Urinary bladder (tissue), 4 donors: ENCODE measurements around the gene MLPH. TPM values are rescaled to one million over a fixed set of nuclear protein-coding genes. Genes with fewer than 3 reads are reported as not detected.

Source experiments
- DNase-seq: peaks from one replicate; pipeline ENCODE4 v3.0.0-alpha.2; 2015; ENCODE audit errors: extremely low spot score
- H3K27ac ChIP-seq: one replicate; pipeline ENCODE4 v1.5.1; 2013; ENCODE audit warnings: low read depth, mild to moderate bottlenecking, moderate library complexity
- H3K36me3 ChIP-seq: one replicate; pipeline ENCODE4 v1.6.1; 2013; ENCODE audit warnings: mild to moderate bottlenecking, moderate library complexity; ENCODE audit not compliant: insufficient read depth
- H3K4me1 ChIP-seq: one replicate; pipeline ENCODE4 v1.6.1; 2013; ENCODE audit warnings: mild to moderate bottlenecking, moderate library complexity; ENCODE audit not compliant: insufficient read depth
- H3K4me3 ChIP-seq: one replicate; pipeline ENCODE4 v1.5.1; 2013; ENCODE audit warnings: low read depth, low read length
- WGBS: extraction: QIAGEN DNeasy Blood & Tissue Kit; methylation state at CpG from one replicate; pipeline ENCODE4 v1.1.7; 2013; 5-methylcytosine and 5-hydroxymethylcytosine counted together
- polyA plus RNA-seq: library from polyadenylated mRNA; stranded (reverse); fragments of 200-250 nt; gene quantifications from one replicate; pipeline ENCODE4 v1.2.3, GENCODE V29; 2013
- total RNA-seq: library from RNA; depleted of rRNA; stranded (reverse); fragments of >200 nt; gene quantifications from one replicate; pipeline ENCODE4 v1.2.3, GENCODE V29; 2014
- donor health status: healthy with polysubstance abuse.
- donor health status: healthy.

The MLPH gene
- total and polyA plus RNA-seq, 2 donors, result 11.7 to 14.2 TPM

- no peak overlapping the region for H3K27ac ChIP-seq
- WGBS, result 78% methylated on average over 6 of the region's 6 CpGs
- H3K36me3 ChIP-seq, result no peaks in the 10 kb centered on the region
- DNase-seq, result no peak
- H3K4me1 ChIP-seq, result no peaks in the 10 kb centered on the region
- H3K4me3 ChIP-seq, result no peak overlapping the region
Observed at GRCh38 chr2:237490795-237491194, 3.7 kb downstream of the MLPH start.

DNA sequence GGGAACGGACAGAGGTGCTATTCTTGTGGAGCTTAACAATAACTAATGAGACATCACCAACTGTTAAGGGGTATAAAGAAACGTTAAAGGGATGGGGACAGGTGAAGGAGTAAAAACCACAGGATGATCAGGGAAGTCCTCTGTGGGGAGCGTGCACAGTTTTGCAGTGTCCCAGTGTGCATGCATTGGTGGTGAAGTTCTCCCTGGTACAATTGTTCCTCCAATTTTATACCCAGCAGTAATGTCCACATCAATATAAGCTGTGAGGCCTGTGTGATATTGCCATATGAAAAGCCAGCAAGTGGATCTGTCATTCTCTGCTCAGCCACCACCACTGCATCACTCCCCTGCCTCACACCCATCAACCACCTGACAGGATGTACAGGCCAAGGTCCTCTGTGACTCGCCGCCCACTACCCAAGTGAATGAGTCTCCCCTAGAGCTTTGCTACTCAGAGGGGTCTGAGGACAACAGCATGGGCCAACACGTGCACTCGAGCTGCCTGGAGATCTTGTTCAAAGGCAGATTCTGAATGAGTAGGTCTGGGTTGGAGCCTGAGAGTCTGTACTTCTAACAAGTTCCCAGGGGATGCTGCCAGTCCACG, 4.6 kb downstream of the MLPH start:
- WGBS, result 87% methylated on average over 8 of the region's 8 CpGs
- no peak overlapping the region for H3K27ac ChIP-seq
- DNase-seq, result no peak

GRCh38 chr2:237492137-237492890, 5.3 kb downstream of the MLPH start:
- Histone ChIP-seq H3K4me3 (no peak overlapping the region), H3K27ac (no peak overlapping the region), H3K36me3 (no peaks in the 10 kb centered on the region), H3K4me1 (no peaks in the 10 kb centered on the region)
- WGBS, result 88% methylated on average over 6 of the region's 6 CpGs
- DNase-seq, result no peak

More for the DNA sequence above, 4.6 kb downstream of the MLPH start:
- Histone ChIP-seq H3K36me3 (no peaks in the 10 kb centered on the region), H3K4me1 (no peaks in the 10 kb centered on the region), H3K4me3 (no peak overlapping the region)

DNA sequence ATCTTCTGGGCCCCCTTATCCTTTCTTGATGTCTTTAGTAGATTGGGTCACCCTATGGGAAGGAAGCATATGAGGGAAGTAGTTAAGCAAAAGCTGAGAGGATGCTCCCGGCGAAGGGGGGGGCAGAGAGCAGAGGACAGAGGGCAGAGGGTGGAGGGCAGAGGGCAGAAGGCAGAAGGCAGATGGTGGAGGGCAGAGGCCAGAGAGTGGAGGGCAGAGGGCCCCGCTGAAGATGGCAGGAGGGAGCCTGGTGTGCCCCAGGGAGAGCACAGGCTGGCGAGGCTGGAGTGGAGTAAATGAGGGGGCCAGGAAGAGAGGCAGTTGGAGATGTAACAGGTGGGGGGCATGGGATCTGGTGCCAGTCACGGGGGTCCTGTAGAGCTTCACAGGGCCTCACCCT, 7.0 kb downstream of the MLPH start:
- Histone ChIP-seq H3K4me3 (no peak overlapping the region), H3K36me3 (no peaks in the 10 kb centered on the region), H3K27ac (no peak overlapping the region), H3K4me1 (no peaks in the 10 kb centered on the region)
- no peak for DNase-seq
- 76% methylated on average over 5 of the region's 5 CpGs for WGBS

- Histone ChIP-seq H3K4me3 (no peak overlapping the region), H3K4me1 (no peaks in the 10 kb centered on the region), H3K36me3 (no peaks in the 10 kb centered on the region), H3K27ac (no peak overlapping the region)
- no peak for DNase-seq
- WGBS, result 88% methylated on average over 21 of the region's 21 CpGs
Observed at GRCh38 chr2:237495521-237496117, 8.6 kb downstream of the MLPH start.

- H3K27ac ChIP-seq, result no peak overlapping the region
- no peak overlapping the region for H3K4me3 ChIP-seq
- H3K36me3 ChIP-seq, result no peaks in the 10 kb centered on the region
- no peak for DNase-seq
- 69% methylated on average over 8 of the region's 8 CpGs for WGBS
- no peaks in the 10 kb centered on the region for H3K4me1 ChIP-seq
Observed at GRCh38 chr2:237496428-237496827, 9.4 kb downstream of the MLPH start.

GRCh38 chr2:237497009-237497837, 10.2 kb downstream of the MLPH start:
- 72% methylated on average over 23 of the region's 23 CpGs for WGBS

DNA sequence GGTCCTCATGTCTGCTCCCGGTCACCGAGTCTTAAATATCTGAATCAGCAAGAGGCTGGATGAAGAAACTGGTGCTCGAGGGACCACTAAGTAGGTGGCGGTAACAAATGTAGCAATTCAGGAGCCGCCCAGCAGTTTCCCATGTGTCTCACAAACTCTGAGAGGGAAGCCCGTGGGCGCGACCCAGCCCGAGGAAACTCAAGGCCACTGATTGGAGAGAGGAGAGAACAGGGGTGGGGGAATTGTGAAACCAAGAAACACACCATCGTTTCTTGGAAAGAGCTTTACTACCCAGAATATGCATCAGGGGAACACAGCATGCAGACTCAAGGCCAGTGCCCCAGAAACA, 10.8 kb downstream of the MLPH start:
- no peaks in the 10 kb centered on the region for H3K4me1 ChIP-seq
- no peak overlapping the region for H3K4me3 ChIP-seq
- no peak overlapping the region for H3K27ac ChIP-seq
- no peaks in the 10 kb centered on the region for H3K36me3 ChIP-seq
- DNase-seq, result no peak
- WGBS, result 61% methylated on average over 10 of the region's 10 CpGs

More at GRCh38 chr2:237497009-237497837, 10.2 kb downstream of the MLPH start:
- Histone ChIP-seq H3K27ac (no peak overlapping the region), H3K4me1 (no peaks in the 10 kb centered on the region), H3K4me3 (no peak overlapping the region), H3K36me3 (no peaks in the 10 kb centered on the region)
- DNase-seq, result no peak

GRCh38 chr2:237498341-237498740, 11.3 kb downstream of the MLPH start:
- no peaks in the 10 kb centered on the region for H3K4me1 ChIP-seq
- 63% methylated on average over 11 of the region's 11 CpGs for WGBS
- DNase-seq, result no peak
- H3K36me3 ChIP-seq, result no peaks in the 10 kb centered on the region
- H3K27ac ChIP-seq, result no peak overlapping the region
- H3K4me3 ChIP-seq, result no peak overlapping the region

GRCh38 chr2:237500681-237501424, 13.8 kb downstream of the MLPH start:
- Histone ChIP-seq H3K4me1 (no peaks in the 10 kb centered on the region), H3K4me3 (no peak overlapping the region), H3K27ac (peak overlapping the region; percentile 50), H3K36me3 (no peaks in the 10 kb centered on the region)
- WGBS, result 53% methylated on average over 13 of the region's 13 CpGs
- no peak for DNase-seq

DNA sequence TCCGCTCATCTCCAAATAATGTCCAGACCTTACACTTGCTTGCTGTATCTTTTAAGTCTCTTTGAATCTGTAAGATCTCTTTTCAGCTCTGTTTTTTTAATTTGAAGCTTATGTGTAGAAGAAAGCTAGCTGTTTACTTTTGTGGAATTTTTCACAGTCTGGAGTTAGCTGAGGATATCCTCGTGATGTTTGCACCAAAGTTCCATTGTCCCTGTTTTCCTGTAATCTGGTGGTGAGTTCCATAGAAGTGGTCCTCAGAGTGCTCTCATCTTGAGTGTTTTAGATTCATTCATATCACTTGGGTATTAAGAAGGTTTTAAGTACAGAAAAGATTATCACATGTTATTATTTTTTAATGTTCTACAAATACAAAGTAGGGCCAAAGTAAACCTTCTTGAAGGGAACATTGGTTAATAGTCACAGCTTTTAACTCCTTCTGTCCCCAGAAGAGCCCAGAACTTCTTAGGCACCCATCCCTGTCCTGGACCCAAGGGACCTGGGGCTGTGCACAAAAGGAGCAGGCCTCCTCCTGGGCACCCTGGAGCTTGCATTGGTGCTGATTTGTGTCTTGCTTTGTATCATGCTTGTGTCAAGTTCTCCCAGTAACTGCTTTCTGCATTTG, 15.0 kb downstream of the MLPH start:
- no peak overlapping the region for H3K27ac ChIP-seq
- H3K36me3 ChIP-seq, result no peaks in the 10 kb centered on the region
- no peak overlapping the region for H3K4me3 ChIP-seq
- DNase-seq, result no peak
- 78% methylated on average over 2 of the region's 2 CpGs for WGBS
- no peaks in the 10 kb centered on the region for H3K4me1 ChIP-seq

- H3K4me3 ChIP-seq, result no peak overlapping the region
- no peaks in the 10 kb centered on the region for H3K36me3 ChIP-seq
- no peak for DNase-seq
- no peak overlapping the region for H3K27ac ChIP-seq
- WGBS, result 91% methylated on average over 16 of the region's 16 CpGs
- H3K4me1 ChIP-seq, result no peaks in the 10 kb centered on the region
Observed at GRCh38 chr2:237503201-237503600, 16.1 kb downstream of the MLPH start.
